GM18508 (cell line): ENCODE results near the gene SULT1A1.
"Not testable (repeated sequence)": the region's sequence is repeated elsewhere in the genome, so short reads cannot be mapped to it uniquely, and the experiment has no call there.

Source experiments
- ATAC-seq: cut with Tn5 transposase; IDR thresholded peaks from one replicate; pipeline ENCODE4 v1.9.1; 2021; ENCODE audit warnings: moderate number of reproducible peaks; ENCODE audit not compliant: insufficient read depth, unreplicated experiment

Gene SULT1A1

DNA sequence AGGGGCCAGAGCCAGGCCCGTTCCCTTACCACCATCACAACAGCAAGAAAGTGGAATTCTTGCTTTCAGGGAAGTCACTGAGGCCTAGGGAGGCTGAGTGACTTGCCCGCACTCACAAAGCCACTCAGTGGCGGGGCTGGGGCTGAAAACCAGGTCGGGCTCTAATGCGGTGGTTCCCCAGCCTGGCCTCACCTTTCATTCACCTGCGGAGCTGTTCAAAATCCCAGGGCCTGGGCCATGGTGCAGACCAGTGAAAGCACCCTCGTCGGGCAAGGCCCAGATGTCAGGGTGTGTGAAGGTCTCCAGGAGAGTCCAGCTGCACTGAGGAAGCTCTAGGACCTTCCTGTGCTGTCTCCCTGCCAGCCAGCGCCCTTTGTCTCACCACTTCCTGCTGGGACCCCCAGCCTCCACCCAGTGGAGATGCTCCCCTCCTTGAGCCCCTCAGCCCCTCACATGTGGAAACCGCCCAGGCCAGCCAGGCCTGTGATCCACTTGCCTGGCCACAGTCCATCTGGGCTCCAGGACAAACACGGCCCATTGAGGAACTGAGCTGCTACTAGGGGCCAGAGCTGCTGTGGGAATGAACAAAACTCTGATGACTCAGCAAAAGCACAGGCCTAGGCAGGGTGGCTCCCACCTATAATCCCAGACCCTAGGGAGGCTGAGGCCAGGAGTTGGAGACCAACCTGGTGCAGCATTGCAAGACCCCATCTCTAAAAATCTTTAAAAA lies 812 bp downstream of the SULT1A1 start:
- ATAC-seq = not testable (repeated sequence)

DNA sequence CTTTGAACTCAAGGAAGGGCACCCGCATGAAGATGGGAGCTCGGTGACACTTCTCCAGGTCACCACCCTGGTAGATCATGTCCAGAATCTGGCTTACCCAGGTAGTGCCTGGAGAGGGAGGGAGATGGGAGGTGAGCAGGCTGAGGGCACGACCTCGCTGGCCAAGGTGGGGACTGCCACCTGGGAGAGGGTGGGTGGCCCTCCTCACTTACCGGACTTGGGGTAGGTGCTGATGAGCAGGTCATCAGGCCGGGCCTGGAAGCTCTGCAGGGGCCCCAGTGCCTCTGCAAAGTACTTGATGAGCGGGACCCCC lies 1.4 kb downstream of the SULT1A1 start:
- not testable (repeated sequence) for ATAC-seq

DNA sequence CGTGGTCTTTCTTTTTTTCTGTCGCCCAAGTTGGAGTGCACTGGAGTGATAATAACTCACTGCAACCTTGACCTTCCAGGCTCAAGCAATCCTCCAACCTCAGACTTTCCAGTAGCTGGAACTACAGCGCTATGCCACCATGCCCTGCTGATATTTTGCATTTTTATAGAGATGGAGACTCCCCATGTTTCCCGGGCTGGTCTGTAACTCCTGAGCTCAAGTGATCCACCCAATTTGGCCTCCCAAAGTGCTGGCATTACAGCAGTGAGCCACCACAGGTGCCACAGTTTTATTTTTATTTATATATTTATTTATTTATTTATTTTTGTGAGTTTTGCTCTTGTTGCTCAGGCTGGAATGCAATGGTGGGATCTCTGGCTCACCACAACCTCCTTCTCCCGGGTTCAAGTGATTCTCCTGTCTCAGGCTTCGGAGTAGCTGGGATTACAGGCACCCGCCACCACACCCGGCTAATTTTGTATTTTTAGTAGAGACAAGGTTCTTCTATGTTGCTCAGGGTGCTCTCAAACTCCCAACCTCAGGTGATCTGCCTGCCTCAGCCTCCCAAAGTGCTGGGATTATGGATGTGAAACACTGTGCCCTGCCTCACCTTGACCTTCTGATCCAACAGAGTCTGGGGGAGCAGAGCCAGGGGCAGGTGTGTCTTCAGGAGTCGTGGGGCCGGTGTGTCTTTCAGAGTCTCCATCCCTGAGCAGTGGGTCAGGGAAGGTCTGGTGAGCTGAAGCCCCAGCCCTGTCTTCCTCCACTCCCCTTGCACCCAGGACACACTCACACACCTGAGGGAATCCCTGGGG lies 2.0 kb downstream of the SULT1A1 start:
- not testable (repeated sequence) for ATAC-seq

- ATAC-seq = no peak
Measured at GRCh38 chr16:28607116-28607623, 2.7 kb downstream of the SULT1A1 start.

GRCh38 chr16:28606291-28607115 lies 3.3 kb downstream of the SULT1A1 start:
- no peak for ATAC-seq

- ATAC-seq = no peak
Measured at GRCh38 chr16:28604186-28604565, 5.7 kb downstream of the SULT1A1 start.

DNA sequence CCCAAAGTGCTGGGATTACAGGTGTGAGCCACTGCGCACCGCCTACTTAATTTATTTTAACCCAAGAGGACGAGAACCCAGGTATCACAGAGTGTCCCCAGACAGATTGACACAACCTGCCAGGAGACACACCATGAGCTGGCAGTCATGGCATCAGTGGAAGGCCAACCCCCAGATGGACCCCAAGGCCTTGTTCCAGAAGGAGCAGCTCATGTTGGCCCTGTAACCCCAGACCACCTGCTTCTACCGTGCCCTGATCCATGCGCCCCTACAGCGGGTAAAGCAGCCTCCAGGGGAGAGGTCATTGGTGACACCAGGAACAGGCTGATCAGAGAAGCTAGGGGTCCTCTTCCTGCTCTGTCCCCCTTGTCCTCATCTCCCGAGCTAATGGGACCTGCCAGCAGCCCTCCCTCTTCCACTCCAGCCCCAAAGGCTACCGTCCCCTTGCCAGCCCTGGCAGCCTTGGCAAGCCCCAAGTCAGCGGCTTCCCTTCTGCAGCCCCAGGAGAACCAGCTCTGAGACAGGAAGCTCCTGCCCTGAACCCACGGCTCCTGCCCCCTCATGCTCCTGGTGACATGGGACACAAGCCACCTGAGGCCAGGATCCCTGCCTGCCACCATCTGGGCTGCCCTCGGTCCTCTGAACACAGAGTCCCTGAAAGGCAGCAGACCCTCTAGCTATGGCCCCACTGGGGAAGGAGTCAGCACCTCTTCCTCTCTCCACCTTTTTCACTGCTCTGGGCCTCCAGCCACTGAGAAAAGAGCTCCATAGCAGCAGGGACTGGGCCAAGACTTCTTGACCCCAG lies 6.3 kb downstream of the SULT1A1 start:
- ATAC-seq = no peak

- ATAC-seq = no peak
Measured at GRCh38 chr16:28602529-28602928, 7.3 kb downstream of the SULT1A1 start.

DNA sequence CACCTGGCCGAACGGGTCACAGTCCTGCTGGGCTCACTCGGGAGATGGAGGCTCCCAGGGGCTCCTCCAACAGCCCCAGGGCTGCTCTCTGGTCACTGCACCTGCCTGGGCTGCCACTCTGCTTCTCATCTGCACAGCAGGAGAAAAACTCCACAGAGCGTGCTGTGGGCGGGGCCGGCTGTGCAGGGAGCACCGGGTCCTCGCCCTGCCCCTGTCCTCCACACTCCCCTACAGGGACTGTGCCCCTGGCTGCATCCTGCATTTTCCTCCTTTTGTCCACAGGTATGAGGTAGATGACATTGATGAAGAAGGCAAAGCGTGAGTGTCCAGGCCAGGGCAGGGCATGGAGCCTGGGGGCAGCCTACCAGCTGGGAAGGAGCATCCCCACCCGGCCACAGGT lies 7.8 kb downstream of the SULT1A1 start:
- ATAC-seq = not testable (repeated sequence)

GRCh38 chr16:28601589-28601988 lies 8.3 kb downstream of the SULT1A1 start:
- not testable (repeated sequence) for ATAC-seq

DNA sequence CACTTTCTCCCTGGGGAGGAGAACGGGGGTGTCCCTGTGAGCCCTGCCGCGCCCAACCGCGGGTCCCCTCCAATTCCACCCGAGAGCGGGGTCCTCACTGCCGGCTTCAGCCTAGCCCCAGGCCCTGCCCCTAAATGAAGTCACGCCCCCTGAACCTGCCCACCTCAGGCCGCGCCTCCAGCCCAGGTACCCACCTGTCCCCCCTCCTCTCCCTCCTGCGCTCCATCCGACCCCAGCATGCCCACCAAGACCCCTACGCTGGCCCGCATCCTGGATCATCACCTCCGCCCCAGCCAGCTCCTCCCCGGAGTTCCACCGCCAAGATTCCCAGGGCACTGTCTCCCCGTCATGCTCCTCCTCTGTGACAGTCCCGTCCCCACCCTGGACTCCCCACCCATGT lies 8.9 kb downstream of the SULT1A1 start:
- ATAC-seq = not testable (repeated sequence)

DNA sequence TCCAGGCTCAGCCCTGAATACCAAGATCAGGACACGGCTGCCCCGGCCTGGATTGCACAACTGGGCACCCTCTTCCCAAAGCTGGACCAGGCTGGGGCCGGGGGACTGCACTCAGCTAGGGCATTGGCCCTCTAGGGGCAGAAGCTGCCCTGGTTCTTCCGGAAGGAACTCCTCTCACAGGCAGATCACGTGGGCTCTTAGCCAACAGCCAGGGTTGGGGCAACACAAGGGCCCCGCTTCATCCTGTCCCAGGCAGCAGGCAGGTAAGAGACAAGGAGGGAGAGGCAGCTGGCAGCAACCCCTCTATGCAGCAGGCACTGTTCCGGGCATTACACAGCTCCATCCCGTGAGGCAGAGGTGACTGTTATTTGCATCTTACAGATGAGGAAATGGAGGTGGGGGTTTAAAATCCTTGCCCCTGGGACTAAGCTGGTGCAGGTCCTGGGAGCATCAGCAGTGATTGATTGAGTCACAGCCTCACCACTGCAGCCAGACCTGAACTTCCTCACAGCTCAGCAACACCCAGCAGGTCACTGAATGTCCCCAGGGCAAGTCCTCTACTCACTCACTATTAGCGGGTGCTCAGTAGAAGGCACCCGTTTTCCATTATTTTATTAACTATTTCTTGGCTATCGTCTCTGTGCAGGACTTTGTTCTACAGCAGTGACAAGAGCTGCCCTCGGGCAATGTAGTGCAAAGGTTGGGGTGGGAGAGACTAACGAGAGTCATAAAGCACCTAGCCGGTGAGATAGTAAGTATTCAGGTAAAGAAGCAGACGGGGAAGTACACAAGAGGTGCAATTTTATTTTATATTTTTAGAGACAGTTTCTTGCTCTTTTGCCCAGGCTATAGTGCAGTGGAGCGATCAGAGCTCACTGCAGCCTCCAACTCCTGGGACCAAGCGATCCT lies 10.2 kb downstream of the SULT1A1 start:
- ATAC-seq = not testable (repeated sequence)

- ATAC-seq = no peak
Measured at GRCh38 chr16:28597692-28598261, 12.1 kb downstream of the SULT1A1 start.

- ATAC-seq = no peak
Measured at GRCh38 chr16:28596840-28597691, 12.8 kb downstream of the SULT1A1 start, which contains the start of gene SULT1A2. Gene SULT1A2 (minus strand): TSS chr16:28597050. CDS start chr16:28595930, 1,120 bp downstream.

GRCh38 chr16:28596115-28596630 lies 13.7 kb downstream of the SULT1A1 start:
- ATAC-seq = no peak

DNA sequence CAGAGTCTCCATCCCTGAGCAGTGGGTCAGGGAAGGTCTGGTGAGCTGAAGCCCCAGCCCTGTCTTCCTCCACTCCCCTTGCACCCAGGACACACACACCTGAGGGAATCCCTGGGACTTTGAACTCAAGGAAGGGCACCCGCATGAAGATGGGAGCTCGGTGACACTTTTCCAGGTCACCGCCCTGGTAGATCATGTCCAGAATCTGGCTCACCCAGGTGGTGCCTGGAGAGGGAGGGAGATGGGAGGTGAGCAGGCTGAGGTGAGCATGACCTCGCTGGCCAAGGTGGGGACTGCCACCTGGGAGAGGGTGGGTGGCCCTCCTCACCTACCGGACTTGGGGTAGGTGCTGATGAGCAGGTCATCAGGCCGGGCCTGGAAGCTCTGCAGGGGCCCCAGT lies 14.4 kb downstream of the SULT1A1 start:
- not testable (repeated sequence) for ATAC-seq

- ATAC-seq = no peak
Measured at GRCh38 chr16:28592979-28593553, 16.8 kb downstream of the SULT1A1 start.
